Measurements from ENCODE around the gene IFT20. TPM values are rescaled to one million over a fixed set of nuclear protein-coding genes. Genes with fewer than 3 reads are reported as not detected.
"Not testable (repeated sequence)": the region's sequence is repeated elsewhere in the genome, so short reads cannot be mapped to it uniquely, and the experiment has no call there.

The IFT20 gene
- total RNA-seq, 1 donor from 2014 or later = 59.8 TPM

- DNase-seq (ENCODE audit: low read depth, low spot score) = no peak
Observed at GRCh38 chr17:28364665-28365363, 29.5 kb upstream of the IFT20 start, which contains the start of gene SEBOX. Gene SEBOX (minus strand): TSS chr17:28365199. CDS start chr17:28365151, 48 bp downstream.

DNA sequence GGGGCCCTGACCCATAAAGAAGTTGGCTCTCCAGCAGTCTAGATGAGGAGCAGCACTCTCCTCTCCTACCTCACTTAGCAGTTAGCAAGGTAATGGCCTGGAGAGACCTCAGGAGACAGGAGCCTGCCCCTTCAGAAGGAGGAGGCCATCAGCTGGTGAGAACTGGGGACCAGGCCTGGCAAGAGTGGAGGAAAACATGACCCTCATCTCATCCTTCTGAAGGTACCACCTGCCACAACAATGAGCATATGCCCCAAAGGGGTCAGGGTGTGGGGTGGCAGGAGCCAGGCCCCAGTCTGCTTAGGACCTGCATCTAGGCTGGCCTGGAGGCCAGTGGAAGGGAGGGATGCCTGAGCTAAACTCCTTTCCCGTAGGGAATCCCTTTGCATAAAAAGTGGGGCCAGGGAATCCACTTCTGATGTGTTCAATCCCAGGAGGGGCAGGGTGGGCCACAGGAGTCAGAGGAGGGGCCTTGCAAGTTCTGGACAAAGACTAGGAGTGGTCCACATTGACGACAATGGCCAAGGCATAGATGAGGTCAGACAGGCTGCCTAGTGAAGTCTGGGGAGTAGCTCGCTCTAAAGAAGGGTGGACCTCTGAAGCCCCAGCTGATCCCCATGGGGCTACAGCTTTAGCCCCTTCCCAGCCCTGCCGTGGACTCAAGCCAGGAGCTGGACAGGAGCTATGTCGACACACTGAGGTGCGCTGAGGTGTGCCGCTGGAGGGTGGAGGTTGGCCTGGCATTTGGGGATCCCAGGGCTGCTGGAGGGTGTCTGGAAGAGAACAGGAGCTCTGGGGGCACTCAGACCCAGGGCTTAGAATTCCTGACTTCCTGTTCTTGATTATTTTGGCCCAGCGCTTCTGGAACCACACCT is 28.7 kb upstream of the IFT20 start:
- no peak for DNase-seq (ENCODE audit: low read depth, low spot score)

- DNase-seq (ENCODE audit: low read depth, low spot score) = no peak
Observed at GRCh38 chr17:28363186-28363585, 27.9 kb upstream of the IFT20 start.

- no peak for DNase-seq (ENCODE audit: low read depth, low spot score)
Observed at GRCh38 chr17:28357901-28358197, 22.6 kb upstream of the IFT20 start.

DNA sequence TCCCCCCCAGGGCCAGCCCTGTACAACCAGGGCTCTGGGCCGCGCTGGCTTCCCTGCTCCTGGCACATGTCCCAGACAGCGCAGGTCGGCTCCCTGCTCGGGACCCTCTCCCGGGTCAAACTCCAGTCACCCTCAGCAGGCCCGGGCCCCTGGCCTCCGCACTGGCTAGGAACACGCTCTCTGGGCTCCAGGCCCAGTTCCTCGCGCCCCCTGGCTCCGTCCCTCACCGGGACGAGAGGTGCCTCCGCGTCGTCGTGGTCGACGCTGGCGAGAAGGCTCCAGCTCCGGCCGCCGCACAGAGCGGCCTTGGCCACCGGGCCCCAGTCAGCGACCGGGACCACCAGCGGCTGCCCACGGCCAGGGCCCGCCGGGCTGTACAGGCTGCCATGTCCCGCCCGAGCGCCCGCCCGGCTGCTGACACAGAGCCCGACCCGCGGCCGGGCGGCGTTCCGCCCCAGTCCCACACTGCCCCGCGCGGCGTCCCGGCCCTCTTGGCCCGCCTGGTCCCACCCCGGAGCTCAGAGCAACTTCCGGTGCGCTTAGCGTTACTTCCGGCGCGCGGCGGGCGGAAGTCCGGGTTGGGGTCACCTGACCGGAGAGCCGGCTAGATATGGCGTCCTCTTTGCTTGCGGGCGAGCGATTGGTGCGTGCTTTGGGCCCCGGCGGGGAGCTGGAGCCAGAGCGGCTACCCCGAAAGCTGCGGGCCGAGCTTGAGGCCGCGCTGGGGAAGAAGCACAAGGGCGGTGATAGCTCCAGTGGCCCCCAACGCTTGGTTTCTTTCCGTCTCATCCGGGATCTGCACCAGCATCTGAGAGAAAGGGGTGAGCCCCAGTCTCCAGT is 22.0 kb upstream of the IFT20 start, which contains the start of gene POLDIP2:
Gene POLDIP2 (minus strand): TSS at position 467 of the 840 bp plus-strand sequence. CDS start 79 bp downstream, at position 388.
- DNase-seq (ENCODE audit: low read depth, low spot score) = peak; percentile 77

DNA sequence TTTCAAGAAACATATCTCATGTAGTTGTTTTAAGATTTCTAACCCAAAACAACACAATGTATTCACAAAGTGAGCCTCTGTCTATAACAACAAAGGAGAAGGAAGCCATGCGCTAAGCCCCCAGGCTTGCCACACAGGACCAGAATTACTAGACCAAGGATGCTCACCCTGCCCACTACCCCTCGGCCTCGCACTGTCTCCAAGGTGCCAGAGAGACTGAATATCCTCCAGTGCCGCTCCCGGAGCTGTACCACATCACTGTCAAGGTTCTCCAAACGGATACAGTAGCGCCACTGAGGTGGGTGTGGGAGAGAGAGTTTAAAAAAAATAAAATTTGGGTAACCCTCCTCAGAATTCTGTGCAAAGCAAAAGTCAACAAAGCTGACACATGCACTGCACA is 15.0 kb upstream of the IFT20 start:
- no peak for DNase-seq (ENCODE audit: low read depth, low spot score)

- no peak for DNase-seq (ENCODE audit: low read depth, low spot score)
Observed at GRCh38 chr17:28348979-28349378, 13.7 kb upstream of the IFT20 start.

DNA sequence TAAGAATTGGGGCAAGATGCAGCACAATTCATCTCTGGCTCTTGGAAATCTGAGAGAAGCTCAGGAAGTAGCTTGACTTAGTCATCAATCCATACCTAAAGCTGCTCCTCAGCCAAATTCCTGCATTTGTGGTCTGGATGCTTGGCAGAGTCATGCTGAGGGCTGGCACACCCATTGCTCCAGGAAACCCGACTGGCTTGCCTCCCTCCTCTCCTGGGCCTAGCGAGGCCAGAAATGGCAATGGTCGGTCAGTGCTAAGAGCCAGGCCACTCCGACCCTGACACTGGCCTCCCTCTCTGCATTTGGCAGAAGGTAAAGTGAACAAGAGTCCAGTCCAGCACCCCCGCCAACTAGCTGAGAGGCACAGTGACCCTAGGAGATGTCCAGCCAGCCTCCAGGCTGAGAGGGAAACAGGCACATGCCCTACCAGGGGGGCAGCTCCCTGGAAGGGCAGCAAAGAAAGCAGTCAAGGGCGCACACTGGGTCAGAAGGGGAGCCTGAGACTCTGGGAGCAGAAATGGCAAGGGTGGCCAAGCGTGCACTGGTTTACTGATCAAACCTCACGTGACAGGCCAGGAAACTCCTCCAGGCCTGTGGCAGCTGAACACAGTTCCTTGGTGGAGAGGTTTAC is 12.1 kb upstream of the IFT20 start:
- DNase-seq (ENCODE audit: low read depth, low spot score) = peak; percentile 56

GRCh38 chr17:28346746-28347246 is 11.5 kb upstream of the IFT20 start:
- DNase-seq (ENCODE audit: low read depth, low spot score) = peak; percentile 63

- DNase-seq (ENCODE audit: low read depth, low spot score) = no peak
Observed at GRCh38 chr17:28346199-28346580, 10.9 kb upstream of the IFT20 start.

GRCh38 chr17:28345419-28346198 is 10.3 kb upstream of the IFT20 start:
- DNase-seq (ENCODE audit: low read depth, low spot score) = no peak

DNA sequence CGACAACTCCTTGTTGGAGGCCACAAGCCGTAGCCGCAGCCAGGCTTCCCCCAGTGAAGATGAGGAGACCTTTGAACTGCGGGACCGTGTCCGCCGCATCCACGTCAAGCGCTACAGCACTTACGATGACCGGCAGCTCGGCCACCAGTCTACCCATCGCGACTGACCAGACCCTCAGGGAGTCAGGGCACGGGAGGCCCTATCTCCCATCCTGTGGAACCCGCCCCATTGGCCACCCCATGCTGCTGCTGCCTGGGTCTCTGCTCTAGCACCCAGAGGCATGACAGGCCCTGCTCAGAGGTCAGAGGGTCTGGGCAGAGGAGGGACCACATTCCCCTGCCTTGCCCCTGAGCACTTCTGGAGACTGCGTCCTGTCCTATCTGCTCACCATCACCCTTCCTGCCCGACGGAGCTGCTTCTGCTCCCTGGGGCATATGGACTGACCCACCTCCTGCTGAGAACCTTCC is 9.2 kb upstream of the IFT20 start:
- no peak for DNase-seq (ENCODE audit: low read depth, low spot score)

DNA sequence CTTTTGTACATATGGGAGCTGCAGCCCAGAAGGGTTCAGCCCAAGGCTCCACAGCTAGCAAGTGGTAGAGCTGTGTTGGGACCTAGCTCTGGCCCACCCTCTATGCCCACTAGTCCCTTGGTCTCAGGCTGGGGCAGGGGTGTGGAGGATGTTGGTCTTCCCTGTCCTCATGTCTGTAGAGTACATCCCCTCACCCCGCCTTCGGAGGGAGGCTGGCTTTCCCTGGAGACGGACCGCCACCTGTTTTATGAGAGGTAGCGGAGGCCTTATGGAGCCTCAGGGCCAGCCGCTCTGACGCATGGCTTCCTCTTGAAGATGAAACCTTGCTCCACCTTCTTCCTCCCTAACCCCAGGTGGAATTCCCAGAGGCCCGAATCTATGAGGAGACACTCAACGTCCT is 8.7 kb upstream of the IFT20 start:
- DNase-seq (ENCODE audit: low read depth, low spot score) = no peak

- DNase-seq (ENCODE audit: low read depth, low spot score) = no peak
Observed at GRCh38 chr17:28343491-28343932, 8.2 kb upstream of the IFT20 start.

GRCh38 chr17:28342313-28342712 is 7.0 kb upstream of the IFT20 start:
- DNase-seq (ENCODE audit: low read depth, low spot score) = no peak

DNA sequence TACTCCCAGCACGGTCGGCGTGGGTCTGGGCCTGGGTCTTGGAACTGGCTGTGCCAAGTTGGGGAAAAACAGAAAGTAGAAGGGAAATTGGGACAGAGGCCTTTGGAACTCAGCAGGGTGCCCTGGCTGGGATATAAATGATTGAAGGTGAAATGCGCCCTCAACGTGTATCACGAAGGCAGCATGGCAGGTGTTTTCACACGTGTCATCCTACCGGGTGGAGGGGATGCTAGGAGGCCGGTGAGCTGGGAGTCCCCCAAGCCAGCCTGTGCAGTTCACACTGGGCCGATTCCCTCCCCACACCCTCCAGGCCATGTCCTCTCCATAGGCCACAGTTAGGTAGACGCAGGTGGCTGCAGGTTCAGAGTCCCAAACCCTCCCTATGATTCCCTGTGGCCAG is 6.2 kb upstream of the IFT20 start:
- no peak for DNase-seq (ENCODE audit: low read depth, low spot score)

- no peak for DNase-seq (ENCODE audit: low read depth, low spot score)
Observed at GRCh38 chr17:28340374-28340773, 5.1 kb upstream of the IFT20 start.

- DNase-seq (ENCODE audit: low read depth, low spot score) = no peak
Observed at GRCh38 chr17:28339431-28339830, 4.2 kb upstream of the IFT20 start.

DNA sequence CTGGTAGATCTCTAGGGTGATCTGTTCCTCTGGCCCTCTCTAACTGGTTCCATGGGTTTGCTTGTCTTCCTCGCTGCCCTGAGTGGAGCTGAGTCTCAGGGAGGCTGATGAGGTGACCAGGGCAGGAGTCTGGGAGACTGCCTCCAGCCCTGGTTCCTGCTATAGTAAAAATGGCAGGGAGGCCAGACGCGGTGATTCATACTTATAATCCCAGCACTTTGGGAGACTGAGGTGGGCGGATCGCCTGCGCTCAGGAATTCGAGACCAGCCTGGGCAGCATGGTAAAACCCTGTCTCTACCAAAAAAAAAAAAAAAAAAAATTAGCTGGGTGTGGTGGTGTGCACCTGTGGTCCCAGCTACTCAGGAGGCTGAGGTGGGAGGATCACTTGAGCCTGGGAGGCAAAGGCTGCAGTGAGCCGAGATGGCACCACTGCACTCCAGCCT is 3.5 kb upstream of the IFT20 start:
- not testable (repeated sequence) for DNase-seq (ENCODE audit: low read depth, low spot score)

All from pulmonary artery endothelial cell (primary cell).